HepG2 (cell line): Measurements from ENCODE around the gene SS18L1. TPM values are rescaled to one million over a fixed set of nuclear protein-coding genes. Genes with fewer than 3 reads are reported as not detected.

Experiments
- CC2D1A ChIP-seq: sonication (generic); formaldehyde crosslinking; IDR thresholded peaks from 2 replicates; pipeline ENCODE4 v1.8.1; 2023; ENCODE audit warnings: mild to moderate bottlenecking, missing genetic modification reagents
- CCDC6 ChIP-seq: sonication (generic); formaldehyde crosslinking; IDR thresholded peaks from 2 replicates; pipeline ENCODE4 v1.8.1; 2022; ENCODE audit warnings: mild to moderate bottlenecking, missing genetic modification reagents, moderate library complexity
- CEBPG ChIP-seq: IDR thresholded peaks from 2 replicates; pipeline ENCODE4 v1.6.1; 2016
- GABPA ChIP-seq, 2 experiments: IDR thresholded peaks; 2 replicates each; pipeline ENCODE4 v1.6.1; 2011 to 2016; ENCODE audit warnings: low read depth in 2 of 2, low read length in 1 of 2, missing biosample characterization in 1 of 2, missing genetic modification characterization in 1 of 2
- HNRNPK ChIP-seq: fragments of 200-400 bp; formaldehyde crosslinking; IDR thresholded peaks from 2 replicates; pipeline ENCODE4 v1.6.1; 2018; ENCODE audit warnings: low read length, low read depth, moderate library complexity, mild to moderate bottlenecking; ENCODE audit not compliant: poor library complexity, severe bottlenecking
- HNRNPL ChIP-seq: fragments of 200-400 bp; formaldehyde crosslinking; IDR thresholded peaks from 2 replicates; pipeline ENCODE4 v1.6.1; 2017; ENCODE audit warnings: mild to moderate bottlenecking, low read depth, low read length
- NCOA1 ChIP-seq: sonication (generic); formaldehyde crosslinking; IDR thresholded peaks from 2 replicates; pipeline ENCODE4 v1.9.0; 2021; ENCODE audit warnings: missing genetic modification reagents
- PBX2 ChIP-seq: IDR thresholded peaks from 2 replicates; pipeline ENCODE4 v1.6.1; 2016; ENCODE audit warnings: control low read depth
- PRDM15 ChIP-seq: sonication (generic); formaldehyde crosslinking; IDR thresholded peaks from 2 replicates; pipeline ENCODE4 v1.4.0; 2020; ENCODE audit warnings: missing genetic modification reagents
- PTBP1 ChIP-seq: fragments of 200-400 bp; formaldehyde crosslinking; IDR thresholded peaks from 2 replicates; pipeline ENCODE4 v1.6.1; 2018; ENCODE audit warnings: low read length, low read depth; ENCODE audit not compliant: poor library complexity, severe bottlenecking
- RAD21 ChIP-seq: fragments of 450-650 bp; formaldehyde crosslinking; IDR thresholded peaks from 2 replicates; pipeline ENCODE4 v1.5.0; 2020; ENCODE audit warnings: mild to moderate bottlenecking
- RFX3 ChIP-seq: IDR thresholded peaks from 2 replicates; pipeline ENCODE4 v1.6.1; 2016; ENCODE audit warnings: missing biosample characterization, missing genetic modification reagents
- SMAD1 ChIP-seq: sonication (generic); formaldehyde crosslinking; IDR thresholded peaks from 2 replicates; pipeline ENCODE4 v1.4.0; 2020; ENCODE audit warnings: missing genetic modification reagents, low read depth, mild to moderate bottlenecking, borderline replicate concordance
- SP2 ChIP-seq: sonication (generic); formaldehyde crosslinking; IDR thresholded peaks from 2 replicates; pipeline ENCODE4 v1.5.1; 2020; ENCODE audit warnings: mild to moderate bottlenecking, missing genetic modification reagents
- TCF12 ChIP-seq, 2 experiments: fragments of 450-650 bp in 1 of 2; sonication (generic) in 1 of 2; formaldehyde crosslinking in 1 of 2; IDR thresholded peaks; 2 replicates each; pipeline versions ENCODE4 v1.6.1 to v1.8.0; 2017 to 2022; ENCODE audit warnings: antibody characterized with exemption in 1 of 2, mild to moderate bottlenecking in 1 of 2, missing genetic modification reagents in 1 of 2, moderate library complexity in 1 of 2
- YY1 ChIP-seq: IDR thresholded peaks from 2 replicates; pipeline ENCODE4 v1.6.1; 2011; ENCODE audit warnings: low read length, low read depth, moderate library complexity, mild to moderate bottlenecking; ENCODE audit not compliant: insufficient read depth, insufficient replicate concordance
- ZFP91 ChIP-seq: sonication (generic); formaldehyde crosslinking; IDR thresholded peaks from 2 replicates; pipeline ENCODE4 v1.9.0; 2022; ENCODE audit warnings: missing genetic modification reagents, mild to moderate bottlenecking, borderline replicate concordance
- ZKSCAN1 ChIP-seq: fragments of 150-350 bp; IDR thresholded peaks from 2 replicates; pipeline ENCODE4 v1.6.1; 2014; ENCODE audit warnings: low read length
- ZNF280B ChIP-seq: sonication (generic); formaldehyde crosslinking; IDR thresholded peaks from 2 replicates; pipeline ENCODE4 v1.5.0; 2020; ENCODE audit warnings: missing genetic modification reagents, mild to moderate bottlenecking, borderline replicate concordance
- ZNF33A ChIP-seq: sonication (generic); formaldehyde crosslinking; IDR thresholded peaks from 2 replicates; pipeline ENCODE4 v1.5.1; 2020; ENCODE audit warnings: missing genetic modification reagents, mild to moderate bottlenecking, moderate library complexity, borderline replicate concordance
- ZNF431 ChIP-seq: sonication (generic); formaldehyde crosslinking; IDR thresholded peaks from 2 replicates; pipeline ENCODE4 v1.9.0; 2022; ENCODE audit warnings: missing genetic modification reagents, low read depth, mild to moderate bottlenecking, borderline replicate concordance
- ZNF598 ChIP-seq: sonication (generic); formaldehyde crosslinking; IDR thresholded peaks from 2 replicates; pipeline ENCODE4 v1.5.1; 2020; ENCODE audit warnings: mild to moderate bottlenecking, missing genetic modification reagents, borderline replicate concordance
- polyA plus RNA-seq, 8 experiments: library from polyadenylated mRNA; depleted of rRNA in 3 of 8; stranded (reverse) in 7 of 8; unstranded in 1 of 8; fragments of >200 nt; fragmentation: Illumina TruSeq in 4 of 8; extraction: Trizol in 4 of 8; gene quantifications; 2 replicates each; pipeline versions ENCODE4 v1.2.1 to v1.2.3, GENCODE V29; 2011 to 2016; ENCODE audit warnings: low read depth in 4 of 8, missing spikeins in 1 of 8, mixed read lengths in 1 of 8; ENCODE audit not compliant: insufficient read depth in 1 of 8
- total RNA-seq, 5 experiments: library from RNA; depleted of rRNA; stranded (reverse); fragments of >200 nt; fragmentation: Illumina TruSeq; extraction: Trizol; gene quantifications; 2 replicates each; pipeline ENCODE4 v1.2.3, GENCODE V29; 2016; ENCODE audit warnings: low read depth in 1 of 5

Gene SS18L1
- total and polyA plus RNA-seq, 2 of the 13 experiments (the other 11 are each of a cell fraction or from before 2014, with no cell fraction given): 17.8 to 27.6 TPM

- TF ChIP-seq PRDM15: no peak
- 0 out of 2 replicates have a peak, but pooled peaks have one; percentile 2 for TF ChIP-seq HNRNPL
- no peak for TF ChIP-seq GABPA (IDR thresholded peaks at IDR 0.05; ENCODE audit: low read depth, low read length)
- no peak for TF ChIP-seq GABPA (CRISPR knock-in tag; IDR thresholded peaks at IDR 0.05; ENCODE audit: low read depth)
- no peak for TF ChIP-seq RAD21 (CRISPR knock-in tag)
- no peak for TF ChIP-seq ZKSCAN1
- no peak for TF ChIP-seq CC2D1A (CRISPR knock-in tag)
- 0 out of 2 replicates have a peak, but pooled peaks have one; percentile 38 for TF ChIP-seq ZFP91
- TF ChIP-seq HNRNPK: no peak
- no peak for TF ChIP-seq ZNF33A
- no peak for TF ChIP-seq TCF12 (IDR thresholded peaks at IDR 0.05)
- TF ChIP-seq TCF12 (CRISPR knock-in tag; IDR thresholded peaks at IDR 0.05): no peak
- TF ChIP-seq ZNF598: no peak
- TF ChIP-seq PTBP1: no peak
- TF ChIP-seq PBX2 (CRISPR knock-in tag): 0 out of 2 replicates have a peak, but pooled peaks have one; percentile 11
- TF ChIP-seq SMAD1: 0 out of 2 replicates have a peak, but pooled peaks have one; percentile 5
- no peak for TF ChIP-seq NCOA1 (CRISPR knock-in tag)
- peak; percentile 27; the same call in 1 of the 2 replicates for TF ChIP-seq CEBPG
- TF ChIP-seq ZNF280B (CRISPR knock-in tag): no peak
- no peak for TF ChIP-seq YY1
- no peak for TF ChIP-seq ZNF431
- no peak for TF ChIP-seq RFX3 (CRISPR knock-in tag)
- TF ChIP-seq SP2: no peak
- TF ChIP-seq CCDC6 (CRISPR knock-in tag): no peak
Observed at GRCh38 chr20:62119115-62119514, 24.5 kb upstream of the SS18L1 start (continued).
